HepG2 (cell line): Measurements from ENCODE around the gene RANBP2. TPM values are rescaled to one million over a fixed set of nuclear protein-coding genes. Genes with fewer than 3 reads are reported as not detected.

Source experiments
- ATAC-seq: fragments of 200-7000 bp; cut with Tn5 transposase; 3 replicates; pipeline ENCODE4 v1.9.1; 2020; ENCODE audit warnings: mild to moderate bottlenecking, moderate library complexity
- BruUV-seq: library from RNA; stranded (reverse); fragments of 400-500 nt; replicated peaks from 2 replicates; lab custom pipeline; 2021; lab: Mats Ljungman, UMichigan
- CTCF ChIA-PET: fragments of 300-600 bp; formaldehyde crosslinking; extraction: SDS; loops from one replicate; lab custom pipeline; 2021; ENCODE audit warnings: low total read pairs, inconsistent platforms, low intra/inter-chr PET ratio; lab: Yijun Ruan, JAX
- POLR2A ChIA-PET: fragments of 350-600 bp; sonication (Branson Sonifier 250); formaldehyde crosslinking; loops from one replicate; lab custom pipeline; 2020; ENCODE audit warnings: antibody characterized with exemption, inconsistent platforms; lab: Yijun Ruan, JAX
- DNase-seq: peaks from one replicate; pipeline ENCODE4 v3.0.0-alpha.2; 2015; ENCODE audit warnings: low spot score
- FAIRE-seq: peaks from 3 replicates; lab custom pipeline; 2011; peaks lifted over from hg19 to GRCh38; lab: Jason Lieb, UNC
- H2AFZ ChIP-seq: one replicate; pipeline ENCODE4 v1.6.1; 2011; ENCODE audit warnings: low read length, inconsistent platforms
- H3K27ac ChIP-seq: fragments of 300-600 bp; 3 replicates; pipeline ENCODE4 v1.8.0; 2011; ENCODE audit warnings: mixed run types, mild to moderate bottlenecking, mixed read lengths, low read length, inconsistent platforms; ENCODE audit not compliant: insufficient read depth; ENCODE audit errors: extremely low read length
- H3K27me3 ChIP-seq, 2 experiments: fragments of 200-600 bp in 1 of 2; 2 replicates in 1 of 2; 3 replicates in 1 of 2; pipeline versions ENCODE4 v1.6.0 to v1.8.0; 2011; ENCODE audit warnings: low read length in 2 of 2, mild to moderate bottlenecking in 2 of 2, moderate library complexity in 2 of 2, inconsistent platforms in 1 of 2; ENCODE audit not compliant: insufficient read depth in 2 of 2, control insufficient read depth in 1 of 2
- H3K36me3 ChIP-seq, 2 experiments: fragments of 200-600 bp in 1 of 2; replicated peaks in 1 of 2; 2 replicates in 1 of 2; 3 replicates in 1 of 2; pipeline versions ENCODE4 v1.5.1 to v1.8.0; 2011; ENCODE audit warnings: low read length in 2 of 2, inconsistent platforms in 1 of 2; ENCODE audit not compliant: insufficient read depth in 2 of 2, control insufficient read depth in 1 of 2
- H3K4me1 ChIP-seq: 2 replicates; pipeline ENCODE4 v1.5.1; 2012; ENCODE audit warnings: low read length, inconsistent platforms; ENCODE audit not compliant: insufficient read depth
- H3K4me2 ChIP-seq: 2 replicates; pipeline ENCODE4 v1.6.0; 2011; ENCODE audit warnings: low read depth, low read length, inconsistent platforms
- H3K4me3 ChIP-seq, 3 experiments: fragments of 200-600 bp in 1 of 3; sonication (generic), shearing (Covaris generic) in 1 of 3; replicated peaks in 1 of 3; 2 replicates each; pipeline ENCODE4 v1.5.1; 2011 to 2016; ENCODE audit warnings: low read length in 3 of 3, inconsistent platforms in 2 of 3, low read depth in 2 of 3, mild to moderate bottlenecking in 2 of 3, control low read depth in 1 of 3, mixed read lengths in 1 of 3; ENCODE audit not compliant: insufficient read depth in 1 of 3
- H3K79me2 ChIP-seq: one replicate; pipeline ENCODE4 v1.6.1; 2011; ENCODE audit warnings: low read length, inconsistent platforms; ENCODE audit not compliant: insufficient read depth
- H3K9ac ChIP-seq: 2 replicates; pipeline ENCODE4 v1.6.0; 2011; ENCODE audit warnings: mild to moderate bottlenecking, low read depth, low read length, inconsistent platforms; ENCODE audit not compliant: insufficient read depth
- H3K9me3 ChIP-seq: 2 replicates; pipeline ENCODE4 v1.5.1; 2012; ENCODE audit warnings: mild to moderate bottlenecking, low read length
- H4K20me1 ChIP-seq: 2 replicates; pipeline ENCODE4 v1.6.0; 2011; ENCODE audit warnings: inconsistent platforms, mild to moderate bottlenecking, low read length, moderate library complexity; ENCODE audit not compliant: insufficient read depth
- AKAP8 ChIP-seq: sonication (generic); formaldehyde crosslinking; IDR thresholded peaks from 2 replicates; pipeline ENCODE4 v1.5.1; 2020; ENCODE audit warnings: mild to moderate bottlenecking, missing genetic modification reagents
- ASH2L ChIP-seq: fragments of 300-600, 200-600 bp; sonication (generic); IDR thresholded peaks from 2 replicates; pipeline ENCODE4 v1.7.0; 2017; ENCODE audit warnings: low read depth, mild to moderate bottlenecking, moderate library complexity, mixed read lengths, low read length; ENCODE audit not compliant: insufficient read length
- DNMT3B ChIP-seq: conservative IDR thresholded peaks from 2 replicates; pipeline ENCODE4 v1.6.1; 2016; ENCODE audit warnings: missing biosample characterization, control low read depth
- HOXA7 ChIP-seq: sonication (generic); formaldehyde crosslinking; IDR thresholded peaks from 2 replicates; pipeline ENCODE4 v1.8.1; 2022; ENCODE audit warnings: mild to moderate bottlenecking, missing genetic modification reagents, moderate library complexity
- NFYC ChIP-seq: IDR thresholded peaks from 2 replicates; pipeline ENCODE4 v1.6.1; 2016; ENCODE audit warnings: missing genetic modification reagents, missing compliant biosample characterization
- PHF20 ChIP-seq: sonication (generic); formaldehyde crosslinking; IDR thresholded peaks from 2 replicates; pipeline ENCODE4 v1.5.0; 2020; ENCODE audit warnings: mild to moderate bottlenecking, missing genetic modification reagents
- STAT5B ChIP-seq: sonication (generic); formaldehyde crosslinking; IDR thresholded peaks from 2 replicates; pipeline ENCODE4 v1.4.0; 2020; ENCODE audit warnings: missing genetic modification reagents
- ZNF652 ChIP-seq: IDR thresholded peaks from 2 replicates; pipeline ENCODE4 v1.6.1; 2016; ENCODE audit warnings: low read depth, borderline replicate concordance
- ZNF766 ChIP-seq: sonication (generic); formaldehyde crosslinking; IDR thresholded peaks from 2 replicates; pipeline ENCODE4 v1.5.0; 2020; ENCODE audit warnings: missing genetic modification reagents, borderline replicate concordance
- WGBS: methylation state at CpG from one replicate; pipeline ENCODE4 v1.1.6; 2017; ENCODE audit warnings: low lambda C conversion rate; 5-methylcytosine and 5-hydroxymethylcytosine counted together
- in situ Hi-C: cut with HindIII; loops from 2 replicates; pipeline ENCODE4 v1.10.0; 2017; ENCODE audit warnings: low pct_unique_long_range_greater_than_20kb; ENCODE audit not compliant: extremely low pct_ligation_motif_present
- intact Hi-C: fragments of 100-400 bp; cut with micrococcal nuclease; formaldehyde crosslinking; loops from one replicate; pipeline ENCODE4 v1.10.0; 2022; ENCODE audit not compliant: unreplicated experiment
- polyA plus RNA-seq, 8 experiments: library from polyadenylated mRNA; depleted of rRNA in 3 of 8; stranded (reverse) in 7 of 8; unstranded in 1 of 8; fragments of >200 nt; fragmentation: Illumina TruSeq in 4 of 8; extraction: Trizol in 4 of 8; gene quantifications; 2 replicates each; pipeline versions ENCODE4 v1.2.1 to v1.2.3, GENCODE V29; 2011 to 2016; ENCODE audit warnings: low read depth in 4 of 8, missing spikeins in 1 of 8, mixed read lengths in 1 of 8; ENCODE audit not compliant: insufficient read depth in 1 of 8
- total RNA-seq, 5 experiments: library from RNA; depleted of rRNA; stranded (reverse); fragments of >200 nt; fragmentation: Illumina TruSeq; extraction: Trizol; gene quantifications; 2 replicates each; pipeline ENCODE4 v1.2.3, GENCODE V29; 2016; ENCODE audit warnings: low read depth in 1 of 5
- TF ChIP-seq, protein P1 (sequence below): sonication (generic); formaldehyde crosslinking; IDR thresholded peaks from 2 replicates; pipeline ENCODE4 v1.9.0; 2021; ENCODE audit warnings: missing genetic modification reagents, borderline replicate concordance
- TF ChIP-seq, protein P2 (sequence below): sonication (generic); formaldehyde crosslinking; IDR thresholded peaks from 2 replicates; pipeline ENCODE4 v1.4.0; 2020; ENCODE audit warnings: missing genetic modification reagents
- TF ChIP-seq, protein P3 (sequence below): sonication (generic); formaldehyde crosslinking; IDR thresholded peaks from 2 replicates; pipeline ENCODE4 v1.9.0; 2022; ENCODE audit warnings: low read depth, missing genetic modification reagents
- TF ChIP-seq, protein P4 (sequence below): conservative IDR thresholded peaks from 2 replicates; pipeline ENCODE4 v1.6.1; 2018; ENCODE audit warnings: missing genetic modification reagents
- TF ChIP-seq, protein P5 (sequence below): sonication (generic); formaldehyde crosslinking; IDR thresholded peaks from 2 replicates; pipeline ENCODE4 v1.8.1; 2023; ENCODE audit warnings: mild to moderate bottlenecking, missing genetic modification reagents
- TF ChIP-seq, protein P6 (sequence below): sonication (generic); formaldehyde crosslinking; IDR thresholded peaks from 2 replicates; pipeline ENCODE4 v1.9.0; 2021; ENCODE audit warnings: missing genetic modification reagents, mild to moderate bottlenecking, borderline replicate concordance

Gene RANBP2
- total and polyA plus RNA-seq, 2 of the 13 experiments (the other 11 are each of a cell fraction or from before 2014, with no cell fraction given) = 12.2 to 87.0 TPM

DNA sequence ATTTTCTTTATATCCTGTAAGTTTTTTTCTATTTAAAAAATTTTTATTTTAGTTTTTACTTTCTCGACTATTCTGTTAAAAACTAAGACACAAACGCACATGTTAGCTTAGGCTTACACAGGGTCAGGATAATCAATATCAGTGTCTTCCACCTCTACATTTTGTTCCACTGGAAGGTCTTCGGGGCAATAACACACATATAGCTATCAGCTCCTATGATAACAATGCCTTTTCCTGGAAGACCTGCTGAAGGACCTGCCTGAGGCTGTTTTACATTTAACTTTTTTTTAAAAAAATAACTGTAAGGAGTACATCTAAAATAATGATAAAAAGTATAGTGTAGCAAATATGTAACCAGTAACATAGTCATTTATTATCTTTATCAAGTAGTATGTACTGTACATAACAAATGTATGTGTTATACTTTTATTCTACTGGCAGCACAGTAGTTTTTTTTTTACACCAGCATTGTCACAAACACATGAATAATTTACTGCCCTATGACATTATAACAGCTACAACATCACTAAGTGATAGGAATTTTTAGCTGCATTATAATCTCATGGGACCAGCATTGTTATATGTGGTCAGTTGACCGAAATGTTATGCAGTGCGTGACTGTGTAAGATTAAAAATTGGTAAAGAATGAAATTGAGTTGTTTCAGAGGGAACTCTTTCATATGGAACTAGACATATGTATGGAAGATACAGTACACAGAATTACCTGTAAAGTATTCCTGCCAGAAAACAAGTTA is 105.2 kb downstream of the RANBP2 start:
- Histone ChIP-seq H3K79me2 (no peaks in the 10 kb centered on the region), H3K9me3 (peaks cover 10% of the 10 kb centered on the region; the same call in 1 of the 2 replicates), H4K20me1 (no peaks in the 10 kb centered on the region), H3K27me3 (no peaks in the 10 kb centered on the region), H3K4me2 (no peak overlapping the region), H3K27ac (no peak overlapping the region), H3K4me3 (no peak overlapping the region), H3K36me3 (peaks cover under 1 to 21% of the 10 kb centered on the region in 2 experiments), H3K4me1 (peaks cover 12% of the 10 kb centered on the region), H3K9ac (no peak overlapping the region), H2AFZ (no peak overlapping the region)
- in situ Hi-C loops (no loop called here), intact Hi-C loops (no loop called here)
- BruUV-seq = no TSS peak
- ChIA-PET CTCF (no interaction called here), POLR2A (no interaction called here)
- DNase-seq (no peak), ATAC-seq (no peak), FAIRE-seq (no peak)
- 96% methylated on average over 5 of the region's 5 CpGs for WGBS
- TF ChIP-seq, protein P1, sequence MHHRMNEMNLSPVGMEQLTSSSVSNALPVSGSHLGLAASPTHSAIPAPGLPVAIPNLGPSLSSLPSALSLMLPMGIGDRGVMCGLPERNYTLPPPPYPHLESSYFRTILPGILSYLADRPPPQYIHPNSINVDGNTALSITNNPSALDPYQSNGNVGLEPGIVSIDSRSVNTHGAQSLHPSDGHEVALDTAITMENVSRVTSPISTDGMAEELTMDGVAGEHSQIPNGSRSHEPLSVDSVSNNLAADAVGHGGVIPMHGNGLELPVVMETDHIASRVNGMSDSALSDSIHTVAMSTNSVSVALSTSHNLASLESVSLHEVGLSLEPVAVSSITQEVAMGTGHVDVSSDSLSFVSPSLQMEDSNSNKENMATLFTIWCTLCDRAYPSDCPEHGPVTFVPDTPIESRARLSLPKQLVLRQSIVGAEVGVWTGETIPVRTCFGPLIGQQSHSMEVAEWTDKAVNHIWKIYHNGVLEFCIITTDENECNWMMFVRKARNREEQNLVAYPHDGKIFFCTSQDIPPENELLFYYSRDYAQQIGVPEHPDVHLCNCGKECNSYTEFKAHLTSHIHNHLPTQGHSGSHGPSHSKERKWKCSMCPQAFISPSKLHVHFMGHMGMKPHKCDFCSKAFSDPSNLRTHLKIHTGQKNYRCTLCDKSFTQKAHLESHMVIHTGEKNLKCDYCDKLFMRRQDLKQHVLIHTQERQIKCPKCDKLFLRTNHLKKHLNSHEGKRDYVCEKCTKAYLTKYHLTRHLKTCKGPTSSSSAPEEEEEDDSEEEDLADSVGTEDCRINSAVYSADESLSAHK (CRISPR knock-in tag) = no peak
- TF ChIP-seq PHF20 (no peak), HOXA7 (CRISPR knock-in tag) (no peak), ZNF652 (CRISPR knock-in tag) (no peak), ASH2L (no peak), STAT5B (CRISPR knock-in tag) (no peak), NFYC (CRISPR knock-in tag) (no peak), AKAP8 (CRISPR knock-in tag) (no peak), DNMT3B (CRISPR knock-in tag) (no peak), ZNF766 (CRISPR knock-in tag) (no peak)
- TF ChIP-seq, protein P2, sequence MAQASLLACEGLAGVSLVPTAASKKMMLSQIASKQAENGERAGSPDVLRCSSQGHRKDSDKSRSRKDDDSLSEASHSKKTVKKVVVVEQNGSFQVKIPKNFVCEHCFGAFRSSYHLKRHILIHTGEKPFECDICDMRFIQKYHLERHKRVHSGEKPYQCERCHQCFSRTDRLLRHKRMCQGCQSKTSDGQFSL (CRISPR knock-in tag) = no peak
- TF ChIP-seq, protein P3, sequence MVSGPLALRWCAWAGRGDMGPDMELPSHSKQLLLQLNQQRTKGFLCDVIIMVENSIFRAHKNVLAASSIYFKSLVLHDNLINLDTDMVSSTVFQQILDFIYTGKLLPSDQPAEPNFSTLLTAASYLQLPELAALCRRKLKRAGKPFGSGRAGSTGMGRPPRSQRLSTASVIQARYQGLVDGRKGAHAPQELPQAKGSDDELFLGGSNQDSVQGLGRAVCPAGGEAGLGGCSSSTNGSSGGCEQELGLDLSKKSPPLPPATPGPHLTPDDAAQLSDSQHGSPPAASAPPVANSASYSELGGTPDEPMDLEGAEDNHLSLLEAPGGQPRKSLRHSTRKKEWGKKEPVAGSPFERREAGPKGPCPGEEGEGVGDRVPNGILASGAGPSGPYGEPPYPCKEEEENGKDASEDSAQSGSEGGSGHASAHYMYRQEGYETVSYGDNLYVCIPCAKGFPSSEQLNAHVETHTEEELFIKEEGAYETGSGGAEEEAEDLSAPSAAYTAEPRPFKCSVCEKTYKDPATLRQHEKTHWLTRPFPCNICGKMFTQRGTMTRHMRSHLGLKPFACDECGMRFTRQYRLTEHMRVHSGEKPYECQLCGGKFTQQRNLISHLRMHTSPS (CRISPR knock-in tag) = no peak
- TF ChIP-seq, protein P4, sequence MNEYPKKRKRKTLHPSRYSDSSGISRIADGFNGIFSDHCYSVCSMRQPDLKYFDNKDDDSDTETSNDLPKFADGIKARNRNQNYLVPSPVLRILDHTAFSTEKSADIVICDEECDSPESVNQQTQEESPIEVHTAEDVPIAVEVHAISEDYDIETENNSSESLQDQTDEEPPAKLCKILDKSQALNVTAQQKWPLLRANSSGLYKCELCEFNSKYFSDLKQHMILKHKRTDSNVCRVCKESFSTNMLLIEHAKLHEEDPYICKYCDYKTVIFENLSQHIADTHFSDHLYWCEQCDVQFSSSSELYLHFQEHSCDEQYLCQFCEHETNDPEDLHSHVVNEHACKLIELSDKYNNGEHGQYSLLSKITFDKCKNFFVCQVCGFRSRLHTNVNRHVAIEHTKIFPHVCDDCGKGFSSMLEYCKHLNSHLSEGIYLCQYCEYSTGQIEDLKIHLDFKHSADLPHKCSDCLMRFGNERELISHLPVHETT (CRISPR knock-in tag) = no peak
- TF ChIP-seq, protein P5, sequence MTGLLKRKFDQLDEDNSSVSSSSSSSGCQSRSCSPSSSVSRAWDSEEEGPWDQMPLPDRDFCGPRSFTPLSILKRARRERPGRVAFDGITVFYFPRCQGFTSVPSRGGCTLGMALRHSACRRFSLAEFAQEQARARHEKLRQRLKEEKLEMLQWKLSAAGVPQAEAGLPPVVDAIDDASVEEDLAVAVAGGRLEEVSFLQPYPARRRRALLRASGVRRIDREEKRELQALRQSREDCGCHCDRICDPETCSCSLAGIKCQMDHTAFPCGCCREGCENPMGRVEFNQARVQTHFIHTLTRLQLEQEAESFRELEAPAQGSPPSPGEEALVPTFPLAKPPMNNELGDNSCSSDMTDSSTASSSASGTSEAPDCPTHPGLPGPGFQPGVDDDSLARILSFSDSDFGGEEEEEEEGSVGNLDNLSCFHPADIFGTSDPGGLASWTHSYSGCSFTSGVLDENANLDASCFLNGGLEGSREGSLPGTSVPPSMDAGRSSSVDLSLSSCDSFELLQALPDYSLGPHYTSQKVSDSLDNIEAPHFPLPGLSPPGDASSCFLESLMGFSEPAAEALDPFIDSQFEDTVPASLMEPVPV = no peak
- TF ChIP-seq, protein P6, sequence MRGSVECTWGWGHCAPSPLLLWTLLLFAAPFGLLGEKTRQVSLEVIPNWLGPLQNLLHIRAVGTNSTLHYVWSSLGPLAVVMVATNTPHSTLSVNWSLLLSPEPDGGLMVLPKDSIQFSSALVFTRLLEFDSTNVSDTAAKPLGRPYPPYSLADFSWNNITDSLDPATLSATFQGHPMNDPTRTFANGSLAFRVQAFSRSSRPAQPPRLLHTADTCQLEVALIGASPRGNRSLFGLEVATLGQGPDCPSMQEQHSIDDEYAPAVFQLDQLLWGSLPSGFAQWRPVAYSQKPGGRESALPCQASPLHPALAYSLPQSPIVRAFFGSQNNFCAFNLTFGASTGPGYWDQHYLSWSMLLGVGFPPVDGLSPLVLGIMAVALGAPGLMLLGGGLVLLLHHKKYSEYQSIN = no peak
